Measurements from ENCODE around the gene ACVR1. TPM values are rescaled to one million over a fixed set of nuclear protein-coding genes. Genes with fewer than 3 reads are reported as not detected.
A peak's percentile ranks its signal among the peaks of the same experiment; 100 is the strongest.

The ACVR1 gene
- polyA plus RNA-seq, 1 of the 3 experiments (the other 2 are of a cell fraction), result 22.4 TPM

- 57% methylated on average over 2 of the region's 2 CpGs for whole genome bisulfite sequencing (ENCODE audit: low lambda C conversion rate)
- no peaks in the 10 kb centered on the region for H3K36me3 ChIP-seq (replicated peaks in 1 of 2; ENCODE audit: control insufficient read depth in 1 of 2, insufficient read depth in 2 of 2, low read length in 1 of 2)
- ChIA-PET POLR2A (no interaction called here), CTCF (no interaction called here)
- H3K27ac ChIP-seq (ENCODE audit: low read depth in 2 of 2, low read length in 1 of 2), result no peak overlapping the region
- H3K27me3 ChIP-seq (ENCODE audit: insufficient read depth), result no peaks in the 10 kb centered on the region
- no peaks in the 10 kb centered on the region for H3K79me2 ChIP-seq (ENCODE audit: insufficient read depth)
- DNase-seq, result no peak
- H3K4me1 ChIP-seq (ENCODE audit: control insufficient read depth in 1 of 2, insufficient read depth in 2 of 2, low read depth in 1 of 2, low read length in 1 of 2), result no peaks in the 10 kb centered on the region
- no peak overlapping the region for H3K9ac ChIP-seq
- no peak overlapping the region for H2AFZ ChIP-seq (ENCODE audit: low read depth)
- no peak overlapping the region for H3K4me3 ChIP-seq (ENCODE audit: low read depth in 2 of 2, low read length in 1 of 2)
- H3K9me2 ChIP-seq, result no peaks in the 10 kb centered on the region
- H3K9me3 ChIP-seq, result no peaks in the 10 kb centered on the region
- H3F3A ChIP-seq (replicated peaks; ENCODE audit: insufficient read depth), result no peaks in the 10 kb centered on the region
- no peaks in the 10 kb centered on the region for H4K20me1 ChIP-seq (ENCODE audit: insufficient read depth)
- H3K4me2 ChIP-seq, result no peak overlapping the region
- TF ChIP-seq TCF12 (IDR thresholded peaks at IDR 0.05) (peak; percentile 87), YY1 (IDR thresholded peaks at IDR 0.05; ENCODE audit: low read depth) (no peak), CTCF (IDR thresholded peaks at IDR 0.05) (no peak), MEF2A (IDR thresholded peaks at IDR 0.05; ENCODE audit: borderline replicate concordance, low read depth) (peak; percentile 64; the same call in 1 of the 2 replicates), IRF3 (IDR thresholded peaks at IDR 0.05; ENCODE audit: low read depth, low read length) (no peak), FOXM1 (IDR thresholded peaks at IDR 0.05; ENCODE audit: low read depth) (no peak), FOXJ3 (CRISPR knock-in tag; IDR thresholded peaks at IDR 0.05) (no peak), SMC3 (IDR thresholded peaks at IDR 0.05; ENCODE audit: low read depth, low read length) (no peak), REST (IDR thresholded peaks at IDR 0.05; ENCODE audit: low read depth, low read length) (no peak), TAF1 (IDR thresholded peaks at IDR 0.05; ENCODE audit: borderline replicate concordance, low read depth, low read length) (no peak), ZBTB33 (IDR thresholded peaks at IDR 0.05; ENCODE audit: borderline replicate concordance, low read depth) (no peak), RFX5 (IDR thresholded peaks at IDR 0.05; ENCODE audit: low read length) (no peak), MXI1 (IDR thresholded peaks at IDR 0.05; ENCODE audit: low read depth, low read length) (no peak), SIN3A (IDR thresholded peaks at IDR 0.05; ENCODE audit: borderline replicate concordance, low read depth, low read length) (peak; percentile 17; the same call in 1 of the 2 replicates), JUND (IDR thresholded peaks at IDR 0.05) (peak; percentile 66), ELF1 (IDR thresholded peaks at IDR 0.05) (no peak), EP300 (IDR thresholded peaks at IDR 0.05; ENCODE audit: borderline replicate concordance in 1 of 2, low read depth in 1 of 2, low read length in 1 of 2) (peak in 1 of 2 experiments; percentile 48; a peak in 1 of 4 replicates), CHD2 (IDR thresholded peaks at IDR 0.05; ENCODE audit: low read length, partially characterized antibody) (no peak), GABPA (IDR thresholded peaks at IDR 0.05; ENCODE audit: low read depth) (no peak), USF1 (IDR thresholded peaks at IDR 0.05; ENCODE audit: borderline replicate concordance, low read depth) (no peak)
- TF ChIP-seq, protein P1, sequence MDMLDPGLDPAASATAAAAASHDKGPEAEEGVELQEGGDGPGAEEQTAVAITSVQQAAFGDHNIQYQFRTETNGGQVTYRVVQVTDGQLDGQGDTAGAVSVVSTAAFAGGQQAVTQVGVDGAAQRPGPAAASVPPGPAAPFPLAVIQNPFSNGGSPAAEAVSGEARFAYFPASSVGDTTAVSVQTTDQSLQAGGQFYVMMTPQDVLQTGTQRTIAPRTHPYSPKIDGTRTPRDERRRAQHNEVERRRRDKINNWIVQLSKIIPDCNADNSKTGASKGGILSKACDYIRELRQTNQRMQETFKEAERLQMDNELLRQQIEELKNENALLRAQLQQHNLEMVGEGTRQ (IDR thresholded peaks at IDR 0.05; ENCODE audit: borderline replicate concordance, low read depth, low read length), result no peak
- TF ChIP-seq, protein P2, sequence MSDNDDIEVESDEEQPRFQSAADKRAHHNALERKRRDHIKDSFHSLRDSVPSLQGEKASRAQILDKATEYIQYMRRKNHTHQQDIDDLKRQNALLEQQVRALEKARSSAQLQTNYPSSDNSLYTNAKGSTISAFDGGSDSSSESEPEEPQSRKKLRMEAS (IDR thresholded peaks at IDR 0.05; ENCODE audit: low read depth), result 0 out of 2 replicates have a peak, but pooled peaks have one; percentile 29
- TF ChIP-seq, protein P3, sequence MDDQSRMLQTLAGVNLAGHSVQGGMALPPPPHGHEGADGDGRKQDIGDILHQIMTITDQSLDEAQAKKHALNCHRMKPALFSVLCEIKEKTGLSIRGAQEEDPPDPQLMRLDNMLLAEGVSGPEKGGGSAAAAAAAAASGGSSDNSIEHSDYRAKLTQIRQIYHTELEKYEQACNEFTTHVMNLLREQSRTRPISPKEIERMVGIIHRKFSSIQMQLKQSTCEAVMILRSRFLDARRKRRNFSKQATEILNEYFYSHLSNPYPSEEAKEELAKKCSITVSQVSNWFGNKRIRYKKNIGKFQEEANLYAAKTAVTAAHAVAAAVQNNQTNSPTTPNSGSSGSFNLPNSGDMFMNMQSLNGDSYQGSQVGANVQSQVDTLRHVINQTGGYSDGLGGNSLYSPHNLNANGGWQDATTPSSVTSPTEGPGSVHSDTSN (IDR thresholded peaks at IDR 0.05), result peak; percentile 71
Observed at GRCh38 chr2:157692768-157693167, 183.4 kb downstream of the ACVR1 start.

Measured in SK-N-SH (cell line).